MM.1S (cell line): Measurements from ENCODE around the gene GPT2.
A peak's percentile ranks its signal among the peaks of the same experiment; 100 is the strongest.

Experiments used
- DNase-seq: peaks from one replicate; pipeline ENCODE4 v3.0.0-alpha.2; 2015
- H2AFZ ChIP-seq: fragments of 300-600 bp; sonication (generic); 2 replicates; pipeline ENCODE4 v1.6.0; 2016; ENCODE audit warnings: antibody characterized with exemption, low read length
- H3F3A ChIP-seq: fragments of 300-600 bp; sonication (generic); 2 replicates; pipeline ENCODE4 v1.6.1; 2016; ENCODE audit warnings: mild to moderate bottlenecking, antibody characterized with exemption, low read length, moderate library complexity, mixed read lengths; ENCODE audit not compliant: insufficient read depth
- H3K27ac ChIP-seq: fragments of 300-600 bp; sonication (generic); 2 replicates; pipeline ENCODE4 v1.5.1; 2016; ENCODE audit warnings: mild to moderate bottlenecking, low read length
- H3K27me3 ChIP-seq: fragments of 300-600 bp; sonication (generic); replicated peaks from 2 replicates; pipeline ENCODE4 v1.6.0; 2016; ENCODE audit warnings: low read length; ENCODE audit not compliant: insufficient read depth
- H3K36me3 ChIP-seq: fragments of 300-600 bp; sonication (generic); replicated peaks from 2 replicates; pipeline ENCODE4 v1.6.1; 2016; ENCODE audit warnings: mild to moderate bottlenecking, low read length, mixed read lengths; ENCODE audit not compliant: insufficient read depth
- H3K4me1 ChIP-seq: fragments of 300-600 bp; sonication (generic); 2 replicates; pipeline ENCODE4 v1.6.1; 2016; ENCODE audit warnings: low read length, mixed read lengths
- H3K4me2 ChIP-seq: fragments of 300-600 bp; sonication (generic); 2 replicates; pipeline ENCODE4 v1.6.0; 2016; ENCODE audit warnings: low read depth, low read length
- H3K4me3 ChIP-seq: fragments of 300-600 bp; sonication (generic); 2 replicates; pipeline ENCODE4 v1.5.1; 2016; ENCODE audit warnings: low read length, mixed read lengths
- H3K79me2 ChIP-seq: fragments of 300-600 bp; sonication (generic); 2 replicates; pipeline ENCODE4 v1.6.1; 2016; ENCODE audit warnings: mixed run types, low read length, mixed read lengths
- H3K9ac ChIP-seq: fragments of 300-600 bp; sonication (generic); 2 replicates; pipeline ENCODE4 v1.6.1; 2016; ENCODE audit warnings: low read length, mixed read lengths
- H3K9me2 ChIP-seq: fragments of 300-600 bp; sonication (generic); replicated peaks from 2 replicates; pipeline ENCODE4 v1.6.1; 2016; ENCODE audit warnings: mild to moderate bottlenecking, low read length, mixed read lengths; ENCODE audit not compliant: insufficient read depth
- H3K9me3 ChIP-seq: fragments of 300-600 bp; sonication (generic); replicated peaks from 2 replicates; pipeline ENCODE4 v1.6.1; 2016; ENCODE audit warnings: mild to moderate bottlenecking, low read length, mixed read lengths; ENCODE audit not compliant: insufficient read depth
- H4K20me1 ChIP-seq: fragments of 300-600 bp; sonication (generic); 2 replicates; pipeline ENCODE4 v1.6.1; 2016; ENCODE audit warnings: mild to moderate bottlenecking, low read length, moderate library complexity, mixed read lengths; ENCODE audit not compliant: insufficient read depth
- CTCF ChIP-seq: fragments of 300-600 bp; sonication (generic); IDR thresholded peaks from 2 replicates; pipeline ENCODE4 v1.5.1; 2016; ENCODE audit warnings: antibody characterized with exemption, low read length, mixed read lengths
- EZH2 ChIP-seq: fragments of 300-600 bp; sonication (generic); optimal IDR thresholded peaks from 2 replicates; pipeline ENCODE3; 2017; ENCODE audit warnings: low read depth, mild to moderate bottlenecking, antibody characterized with exemption, low read length, mixed read lengths
- EZH2phosphoT487 ChIP-seq: fragments of 300-600 bp; sonication (generic); IDR thresholded peaks from 2 replicates; pipeline ENCODE4 v1.6.1; 2018; ENCODE audit warnings: antibody characterized with exemption, low read length

GPT2 gene

GRCh38 chr16:46852130-46852529 is 32.0 kb upstream of the GPT2 start:
- TF ChIP-seq EZH2phosphoT487 (no peak), CTCF (no peak), EZH2 (no peak)
- Histone ChIP-seq H3K9me2 (no peaks in the 10 kb centered on the region), H3K4me3 (no peak overlapping the region), H3K4me2 (no peak overlapping the region), H3K27ac (no peak overlapping the region), H3F3A (no peaks in the 10 kb centered on the region), H3K4me1 (no peaks in the 10 kb centered on the region), H2AFZ (no peak overlapping the region), H3K9ac (no peak overlapping the region), H3K27me3 (no peaks in the 10 kb centered on the region), H3K36me3 (no peaks in the 10 kb centered on the region), H3K79me2 (no peaks in the 10 kb centered on the region), H4K20me1 (no peaks in the 10 kb centered on the region), H3K9me3 (no peaks in the 10 kb centered on the region)
- DNase-seq = no peak

- Histone ChIP-seq H3K9ac (no peak overlapping the region), H3K9me3 (no peaks in the 10 kb centered on the region), H3K9me2 (no peaks in the 10 kb centered on the region), H3K36me3 (no peaks in the 10 kb centered on the region), H3K4me3 (no peak overlapping the region), H3F3A (no peaks in the 10 kb centered on the region), H3K79me2 (no peaks in the 10 kb centered on the region), H3K27ac (no peak overlapping the region), H3K4me1 (no peaks in the 10 kb centered on the region), H2AFZ (peak overlapping the region; percentile 13; the same call in 1 of the 2 replicates), H3K27me3 (no peaks in the 10 kb centered on the region), H4K20me1 (no peaks in the 10 kb centered on the region), H3K4me2 (no peak overlapping the region)
- DNase-seq = peak; percentile 69
- TF ChIP-seq CTCF (peak; percentile 88), EZH2 (no peak)
Observed at GRCh38 chr16:46853713-46854443, 30.3 kb upstream of the GPT2 start.

GRCh38 chr16:46854846-46855245 is 29.3 kb upstream of the GPT2 start:
- Histone ChIP-seq H3K36me3 (no peaks in the 10 kb centered on the region), H3K9me3 (no peaks in the 10 kb centered on the region), H3K9me2 (no peaks in the 10 kb centered on the region), H3K4me1 (no peaks in the 10 kb centered on the region), H3K27ac (no peak overlapping the region), H3K9ac (no peak overlapping the region), H3K79me2 (no peaks in the 10 kb centered on the region), H4K20me1 (no peaks in the 10 kb centered on the region), H3K4me3 (no peak overlapping the region), H3K4me2 (no peak overlapping the region), H2AFZ (no peak overlapping the region), H3K27me3 (no peaks in the 10 kb centered on the region), H3F3A (no peaks in the 10 kb centered on the region)
- no peak for TF ChIP-seq EZH2phosphoT487
- no peak for TF ChIP-seq CTCF
- TF ChIP-seq EZH2 = no peak
- DNase-seq = no peak
